Endothelial cell of umbilical vein (primary cell): ENCODE data around the gene GYPC. TPM values are rescaled to one million over a fixed set of nuclear protein-coding genes. Genes with fewer than 3 reads are reported as not detected.

Experiments used
- BruUV-seq: library from RNA; stranded (reverse); fragments of 400-500 nt; replicated peaks from 2 replicates; lab custom pipeline; 2021; lab: Mats Ljungman, UMichigan
- CTCF ChIA-PET: fragments of 300-600, 350-600 bp; sonication (Branson Sonifier 250); formaldehyde crosslinking; loops from one replicate; lab custom pipeline; 2021; ENCODE audit warnings: antibody characterized with exemption, inconsistent platforms; lab: Charles Lee
- POLR2A ChIA-PET: fragments of 300-600, 350-600 bp; sonication (Branson Sonifier 250); formaldehyde crosslinking; loops from one replicate; lab custom pipeline; 2021; ENCODE audit warnings: antibody characterized with exemption, inconsistent platforms; lab: Charles Lee
- DNase-seq: peaks from one replicate; pipeline ENCODE4 v3.0.0-alpha.2; 2011; ENCODE audit warnings: low read depth, low spot score
- FAIRE-seq: peaks from 2 replicates; lab custom pipeline; 2011; peaks lifted over from hg19 to GRCh38; lab: Jason Lieb, UNC
- H2AFZ ChIP-seq: 2 replicates; pipeline ENCODE4 v1.6.0; 2012; ENCODE audit warnings: low read depth, low read length, control low read depth, inconsistent platforms
- H3K27ac ChIP-seq: 2 replicates; pipeline ENCODE4 v1.5.1; 2011; ENCODE audit warnings: low read depth, mild to moderate bottlenecking, control low read depth, low read length, moderate library complexity; ENCODE audit not compliant: insufficient read depth
- H3K27me3 ChIP-seq, 2 experiments: 2 replicates each; pipeline versions ENCODE4 v1.6.0 to v1.6.1; 2011; ENCODE audit warnings: low read length in 2 of 2, mixed read lengths in 1 of 2; ENCODE audit not compliant: control insufficient read depth in 2 of 2, insufficient read depth in 2 of 2
- H3K36me3 ChIP-seq, 2 experiments: 2 replicates in 1 of 2; 3 replicates in 1 of 2; pipeline ENCODE4 v1.5.1; 2011; ENCODE audit warnings: low read length in 2 of 2, mild to moderate bottlenecking in 1 of 2, moderate library complexity in 1 of 2; ENCODE audit not compliant: control insufficient read depth in 2 of 2, insufficient read depth in 2 of 2; ENCODE audit errors: extremely low read depth in 1 of 2
- H3K4me1 ChIP-seq: 3 replicates; pipeline ENCODE4 v1.5.1; 2011; ENCODE audit warnings: mild to moderate bottlenecking, low read length; ENCODE audit not compliant: control insufficient read depth, insufficient read depth; ENCODE audit errors: extremely low read depth
- H3K4me2 ChIP-seq: 2 replicates; pipeline ENCODE4 v1.6.1; 2011; ENCODE audit warnings: low read length, control low read depth, mixed read lengths; ENCODE audit not compliant: insufficient read depth
- H3K4me3 ChIP-seq, 3 experiments: fragments of 200-600 bp in 1 of 3; sonication (generic), shearing (Covaris generic) in 1 of 3; replicated peaks in 1 of 3; 2 replicates each; pipeline ENCODE4 v1.5.1; 2011 to 2016; ENCODE audit warnings: control low read depth in 3 of 3, low read length in 3 of 3, mild to moderate bottlenecking in 2 of 3, inconsistent platforms in 1 of 3, low read depth in 1 of 3, moderate library complexity in 1 of 3; ENCODE audit not compliant: insufficient read depth in 1 of 3
- H3K79me2 ChIP-seq: 2 replicates; pipeline ENCODE4 v1.6.0; 2012; ENCODE audit warnings: low read length, inconsistent platforms; ENCODE audit not compliant: control insufficient read depth, insufficient read depth
- H3K9ac ChIP-seq: replicated peaks from 2 replicates; pipeline ENCODE3; 2011; ENCODE audit warnings: low read length, control low read depth; ENCODE audit not compliant: insufficient read depth; ENCODE audit errors: extremely low read depth
- H3K9me1 ChIP-seq: replicated peaks from 3 replicates; pipeline ENCODE4 v1.6.0; 2011; ENCODE audit warnings: mild to moderate bottlenecking, low read length; ENCODE audit not compliant: control insufficient read depth, insufficient read depth; ENCODE audit errors: extremely low read depth
- H3K9me3 ChIP-seq: replicated peaks from 2 replicates; pipeline ENCODE4 v1.5.1; 2012; ENCODE audit warnings: low read length, inconsistent platforms; ENCODE audit not compliant: control insufficient read depth, insufficient read depth
- H4K20me1 ChIP-seq: replicated peaks from 2 replicates; pipeline ENCODE3; 2011; ENCODE audit warnings: mild to moderate bottlenecking, low read length; ENCODE audit not compliant: control insufficient read depth, insufficient read depth; ENCODE audit errors: extremely low read depth
- FOS ChIP-seq: IDR thresholded peaks from 2 replicates; pipeline ENCODE4 v1.6.1; 2011; ENCODE audit warnings: mild to moderate bottlenecking, low read length, moderate library complexity, borderline replicate concordance; ENCODE audit not compliant: insufficient read depth
- GATA2 ChIP-seq: IDR thresholded peaks from 2 replicates; pipeline ENCODE4 v1.7.0; 2011; ENCODE audit warnings: low read depth, mild to moderate bottlenecking, moderate library complexity, mixed read lengths, low read length; ENCODE audit not compliant: insufficient read length, insufficient read depth
- JUN ChIP-seq: IDR thresholded peaks from 2 replicates; pipeline ENCODE4 v1.6.1; 2011; ENCODE audit warnings: borderline replicate concordance, low read depth; ENCODE audit not compliant: insufficient read length, insufficient read depth
- MYC ChIP-seq: IDR thresholded peaks from one replicate; pipeline ENCODE4 v1.6.1; 2011; ENCODE audit warnings: mild to moderate bottlenecking, low read depth, low read length
- POLR2A ChIP-seq: IDR thresholded peaks from 2 replicates; pipeline ENCODE4 v1.6.1; 2012; ENCODE audit warnings: low read depth, mild to moderate bottlenecking, control low read depth, low read length
- dilution Hi-C: fragments of 300-500 bp; cut with MboI; formaldehyde crosslinking; loops from one replicate; pipeline ENCODE4 v1.15.0; 2019; ENCODE audit warnings: low sequenced_read_pairs; ENCODE audit not compliant: extremely low pct_ligation_motif_present
- intact Hi-C: fragments of 100-400 bp; cut with micrococcal nuclease; formaldehyde crosslinking; loops from one replicate; pipeline ENCODE4 v1.10.0; 2022
- polyA plus RNA-seq, 4 experiments: library from polyadenylated mRNA; depleted of rRNA in 3 of 4; stranded (reverse) in 3 of 4; unstranded in 1 of 4; fragments of >200 nt; gene quantifications; 2 replicates each; pipeline versions ENCODE4 v1.2.1 to v1.2.3, GENCODE V29; 2011 to 2012; ENCODE audit warnings: missing spikeins in 1 of 4
- total RNA-seq: library from RNA; stranded (reverse); gene quantifications from 2 replicates; pipeline ENCODE4 v1.2.3, GENCODE V29; 2021
- TF ChIP-seq, protein P1 (sequence below), 2 donors: IDR thresholded peaks; 1 replicate in 1 of 2; 2 replicates in 1 of 2; pipeline ENCODE4 v1.5.1; 2011; ENCODE audit warnings: low read length in 2 of 2, mild to moderate bottlenecking in 2 of 2, moderate library complexity in 2 of 2, control low read depth in 1 of 2, inconsistent platforms in 1 of 2, low read depth in 1 of 2; ENCODE audit not compliant: insufficient read depth in 1 of 2; ENCODE audit errors: extremely low read depth in 1 of 2
- TF ChIP-seq, protein P2 (sequence below): IDR thresholded peaks from 2 replicates; pipeline ENCODE4 v1.6.1; 2011; ENCODE audit not compliant: insufficient read depth, insufficient read length

Gene GYPC
- total and polyA plus RNA-seq, 2 donors (not counting 3 experiments of a cell fraction or from before 2014, with no cell fraction given) = 3.5 to 13.3 TPM

- DNase-seq = no peak
- ChIA-PET CTCF (no interaction called here), POLR2A (no interaction called here)
- no peaks in the 10 kb centered on the region for H3K79me2 ChIP-seq
- no peak overlapping the region for H3K4me2 ChIP-seq
- no peaks in the 10 kb centered on the region for H3K9me1 ChIP-seq
- BruUV-seq = no TSS peak
- intact Hi-C loops (no loop called here), dilution Hi-C loops (no loop called here)
- no peaks in the 10 kb centered on the region for H3K27me3 ChIP-seq
- no peaks in the 10 kb centered on the region for H4K20me1 ChIP-seq
- H2AFZ ChIP-seq = no peak overlapping the region
- H3K4me1 ChIP-seq = no peaks in the 10 kb centered on the region
- FAIRE-seq = no peak
- H3K9me3 ChIP-seq = no peaks in the 10 kb centered on the region
- no peaks in the 10 kb centered on the region for H3K36me3 ChIP-seq
- TF ChIP-seq MYC (no peak), GATA2 (no peak)
- H3K27ac ChIP-seq = no peak overlapping the region
- no peak overlapping the region for H3K4me3 ChIP-seq
- H3K9ac ChIP-seq = no peak overlapping the region
These were observed 44.7 kb downstream of the GYPC start for GRCh38 chr2:126700677-126701076.

DNA sequence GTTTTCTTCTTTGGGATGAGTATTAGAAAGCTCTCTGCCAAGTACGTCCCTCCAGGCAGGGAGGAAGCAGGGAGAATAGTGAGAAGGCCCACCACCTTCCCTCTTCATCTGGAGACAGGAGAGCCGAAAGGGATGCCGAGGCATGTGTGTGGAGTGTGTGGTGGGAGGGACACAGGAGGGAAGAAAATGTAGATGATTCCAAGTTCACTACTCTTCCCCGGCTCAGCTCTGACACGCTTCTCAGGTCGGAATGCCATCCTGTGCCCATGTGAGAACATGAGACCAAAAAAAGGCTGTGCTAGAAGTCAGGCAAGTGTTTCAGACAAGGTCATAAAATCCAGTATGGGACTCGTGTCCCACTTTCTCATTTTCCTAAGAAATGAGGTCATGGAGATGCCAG is 47.4 kb downstream of the GYPC start:
- no peak overlapping the region for H2AFZ ChIP-seq
- dilution Hi-C loops (no loop called here), intact Hi-C loops (no loop called here)
- no peak for TF ChIP-seq GATA2
- TF ChIP-seq FOS = no peak
- no peak for TF ChIP-seq POLR2A
- no peak for TF ChIP-seq JUN
- TF ChIP-seq, protein P1, sequence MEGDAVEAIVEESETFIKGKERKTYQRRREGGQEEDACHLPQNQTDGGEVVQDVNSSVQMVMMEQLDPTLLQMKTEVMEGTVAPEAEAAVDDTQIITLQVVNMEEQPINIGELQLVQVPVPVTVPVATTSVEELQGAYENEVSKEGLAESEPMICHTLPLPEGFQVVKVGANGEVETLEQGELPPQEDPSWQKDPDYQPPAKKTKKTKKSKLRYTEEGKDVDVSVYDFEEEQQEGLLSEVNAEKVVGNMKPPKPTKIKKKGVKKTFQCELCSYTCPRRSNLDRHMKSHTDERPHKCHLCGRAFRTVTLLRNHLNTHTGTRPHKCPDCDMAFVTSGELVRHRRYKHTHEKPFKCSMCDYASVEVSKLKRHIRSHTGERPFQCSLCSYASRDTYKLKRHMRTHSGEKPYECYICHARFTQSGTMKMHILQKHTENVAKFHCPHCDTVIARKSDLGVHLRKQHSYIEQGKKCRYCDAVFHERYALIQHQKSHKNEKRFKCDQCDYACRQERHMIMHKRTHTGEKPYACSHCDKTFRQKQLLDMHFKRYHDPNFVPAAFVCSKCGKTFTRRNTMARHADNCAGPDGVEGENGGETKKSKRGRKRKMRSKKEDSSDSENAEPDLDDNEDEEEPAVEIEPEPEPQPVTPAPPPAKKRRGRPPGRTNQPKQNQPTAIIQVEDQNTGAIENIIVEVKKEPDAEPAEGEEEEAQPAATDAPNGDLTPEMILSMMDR (IDR thresholded peaks at IDR 0.05; ENCODE audit: extremely low read depth in 1 of 2, insufficient read depth in 1 of 2, low read depth in 1 of 2, low read length in 2 of 2) = no peak
- no peak for TF ChIP-seq MYC
- TF ChIP-seq, protein P2, sequence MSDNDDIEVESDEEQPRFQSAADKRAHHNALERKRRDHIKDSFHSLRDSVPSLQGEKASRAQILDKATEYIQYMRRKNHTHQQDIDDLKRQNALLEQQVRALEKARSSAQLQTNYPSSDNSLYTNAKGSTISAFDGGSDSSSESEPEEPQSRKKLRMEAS = no peak
- POLR2A ChIA-PET = no interaction called here
- no peaks in the 10 kb centered on the region for H4K20me1 ChIP-seq
- DNase-seq (no peak), FAIRE-seq (no peak)
- H3K9me3 ChIP-seq = no peaks in the 10 kb centered on the region
- no peak overlapping the region for H3K27ac ChIP-seq
- H3K4me2 ChIP-seq = no peak overlapping the region
- H3K9me1 ChIP-seq = no peaks in the 10 kb centered on the region
- H3K4me1 ChIP-seq = no peaks in the 10 kb centered on the region
- no peaks in the 10 kb centered on the region for H3K27me3 ChIP-seq
- no TSS peak for BruUV-seq
- H3K4me3 ChIP-seq = no peak overlapping the region
- no peaks in the 10 kb centered on the region for H3K36me3 ChIP-seq
- H3K79me2 ChIP-seq = no peaks in the 10 kb centered on the region
- CTCF ChIA-PET = no interaction called here
- H3K9ac ChIP-seq = no peak overlapping the region
